Measurements from ENCODE around the gene BABAM2.

Gene BABAM2

GRCh38 chr2:27884601-27885000, 5.9 kb upstream of the BABAM2 start:
- no peak for DNase-seq (ENCODE audit: insufficient read length, low spot score)
- no peak for TF ChIP-seq CTCF (IDR thresholded peaks at IDR 0.05; ENCODE audit: insufficient read depth, missing control alignments)
- peak; percentile 48 for FAIRE-seq

DNA sequence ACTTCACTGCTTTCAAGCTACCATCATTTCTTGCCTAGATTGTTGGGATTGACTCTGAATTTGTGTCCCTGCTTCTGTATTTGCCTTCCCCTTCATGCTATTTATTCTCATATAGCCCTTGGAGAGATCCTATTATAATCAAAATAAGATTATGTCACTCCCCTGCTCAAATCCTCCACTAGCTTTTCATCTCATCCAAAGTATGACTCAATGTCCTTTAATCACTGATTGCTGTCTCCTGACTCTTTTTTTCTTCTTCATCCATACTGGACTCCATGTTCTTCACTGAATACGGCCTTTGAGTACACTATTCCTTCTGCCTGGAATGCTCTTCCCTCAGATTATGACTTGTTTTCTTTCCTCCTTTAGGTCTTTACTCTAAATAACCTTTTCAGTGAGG, 5.3 kb upstream of the BABAM2 start:
- FAIRE-seq: peak; percentile 35
- no peak for DNase-seq (ENCODE audit: insufficient read length, low spot score)
- TF ChIP-seq CTCF (IDR thresholded peaks at IDR 0.05; ENCODE audit: insufficient read depth, missing control alignments): no peak

- no peak for DNase-seq (ENCODE audit: insufficient read length, low spot score)
- no peak for FAIRE-seq
- TF ChIP-seq CTCF (IDR thresholded peaks at IDR 0.05; ENCODE audit: insufficient read depth, missing control alignments): no peak
Observed at GRCh38 chr2:27885661-27886060, 4.9 kb upstream of the BABAM2 start.

GRCh38 chr2:27886322-27886721, 4.2 kb upstream of the BABAM2 start:
- TF ChIP-seq CTCF (IDR thresholded peaks at IDR 0.05; ENCODE audit: insufficient read depth, missing control alignments): no peak
- no peak for FAIRE-seq
- DNase-seq (ENCODE audit: insufficient read length, low spot score): no peak

DNA sequence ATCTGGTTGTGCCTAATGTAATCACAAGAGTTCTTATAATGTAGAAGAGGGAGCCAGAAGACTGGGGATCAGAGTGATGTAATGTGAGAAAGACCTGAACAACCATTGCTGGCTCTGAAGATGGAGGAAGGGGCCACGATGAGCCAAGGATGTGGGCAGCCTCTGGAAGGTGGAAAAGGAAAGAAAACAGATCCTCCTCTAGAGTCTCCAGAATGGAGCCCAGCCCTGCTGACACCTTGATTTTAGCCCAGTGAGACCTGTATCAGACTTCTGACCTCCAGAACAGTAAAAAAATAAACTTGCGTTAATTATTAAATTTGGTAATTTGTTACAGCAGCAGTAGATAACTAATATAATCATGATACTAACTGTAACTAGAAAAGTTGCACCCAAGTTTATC, 3.4 kb upstream of the BABAM2 start:
- no peak for TF ChIP-seq CTCF (IDR thresholded peaks at IDR 0.05; ENCODE audit: insufficient read depth, missing control alignments)
- FAIRE-seq: no peak
- no peak for DNase-seq (ENCODE audit: insufficient read length, low spot score)

GRCh38 chr2:27887830-27888229, 2.7 kb upstream of the BABAM2 start:
- DNase-seq (ENCODE audit: insufficient read length, low spot score) (no peak), FAIRE-seq (no peak)
- TF ChIP-seq CTCF (IDR thresholded peaks at IDR 0.05; ENCODE audit: insufficient read depth, missing control alignments): no peak

DNA sequence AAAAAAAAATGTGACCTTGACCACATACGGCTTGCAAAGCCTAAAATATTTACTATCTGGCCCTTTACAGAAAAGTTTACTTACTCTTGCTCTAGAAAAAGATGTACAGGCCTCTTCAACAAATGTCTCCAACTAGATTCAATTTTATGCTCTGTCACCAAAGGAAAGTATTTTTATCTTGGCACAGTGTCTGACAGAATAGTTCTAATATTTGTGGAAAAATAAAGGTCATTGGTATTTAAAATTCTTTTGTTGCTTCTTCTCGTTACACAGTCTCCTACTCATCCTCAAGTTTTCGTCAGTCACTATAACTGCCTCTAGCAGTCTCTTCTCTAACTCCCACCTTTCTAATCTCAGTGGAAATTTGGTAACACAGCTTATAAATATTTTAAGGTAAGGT, 1.7 kb upstream of the BABAM2 start:
- FAIRE-seq (no peak), DNase-seq (ENCODE audit: insufficient read length, low spot score) (no peak)
- TF ChIP-seq CTCF (IDR thresholded peaks at IDR 0.05; ENCODE audit: insufficient read depth, missing control alignments): no peak
